Spleen (tissue), 11 donors: Measurements from ENCODE around the gene ZBTB7B. TPM values are rescaled to one million over a fixed set of nuclear protein-coding genes. Genes with fewer than 3 reads are reported as not detected.

ENCODE experiments used
- DNase-seq: peaks from one replicate; pipeline ENCODE4 v3.0.0-alpha.2; 2020
- H3K27ac ChIP-seq, 8 donors: fragments of 200-600 bp; sonication (generic) in 7 of 8; 1 replicate in 4 of 8; 2 replicates in 4 of 8; pipeline versions ENCODE4 v1.5.0 to v1.8.0; 2016 to 2021; ENCODE audit warnings: inconsistent platforms in 4 of 8, mild to moderate bottlenecking in 4 of 8, moderate library complexity in 1 of 8
- H3K27me3 ChIP-seq, 7 donors: fragments of 200-600 bp; sonication (generic) in 6 of 7; replicated peaks in 1 of 7; 1 replicate in 4 of 7; 2 replicates in 3 of 7; pipeline versions ENCODE4 v1.5.0 to v1.8.0; 2016 to 2021; ENCODE audit warnings: inconsistent platforms in 3 of 7, mild to moderate bottlenecking in 1 of 7
- H3K36me3 ChIP-seq, 6 donors: fragments of 200-600 bp; sonication (generic) in 5 of 6; 1 replicate in 4 of 6; 2 replicates in 2 of 6; pipeline versions ENCODE4 v1.5.0 to v1.8.0; 2016 to 2021; ENCODE audit warnings: inconsistent platforms in 2 of 6
- H3K4me1 ChIP-seq, 6 donors: fragments of 200-600 bp; sonication (generic) in 5 of 6; 1 replicate in 3 of 6; 2 replicates in 3 of 6; pipeline versions ENCODE4 v1.5.0 to v1.8.0; 2016 to 2021; ENCODE audit warnings: inconsistent platforms in 3 of 6
- H3K4me3 ChIP-seq, 8 donors: fragments of 200-600 bp; sonication (generic) in 7 of 8; 1 replicate in 4 of 8; 2 replicates in 4 of 8; pipeline versions ENCODE4 v1.5.0 to v1.8.0; 2016 to 2021; ENCODE audit warnings: inconsistent platforms in 4 of 8, mild to moderate bottlenecking in 4 of 8, moderate library complexity in 2 of 8
- H3K9me3 ChIP-seq, 8 donors: fragments of 200-600 bp; sonication (generic) in 7 of 8; 1 replicate in 4 of 8; 2 replicates in 4 of 8; pipeline versions ENCODE4 v1.5.0 to v1.8.0; 2016 to 2021; ENCODE audit warnings: inconsistent platforms in 4 of 8
- POLR2A ChIP-seq, 3 donors: fragments of 450-650 bp; IDR thresholded peaks; one replicate each; pipeline ENCODE4 v1.5.1; 2017; ENCODE audit warnings: antibody characterized with exemption in 3 of 3, mild to moderate bottlenecking in 1 of 3
- POLR2AphosphoS5 ChIP-seq, 3 donors: sonication (generic); formaldehyde crosslinking; IDR thresholded peaks; one replicate each; pipeline ENCODE4 v1.5.1; 2017; ENCODE audit warnings: antibody characterized with exemption in 3 of 3
- whole genome bisulfite sequencing, 5 donors: extraction: QIAGEN DNeasy Blood & Tissue Kit in 3 of 5; methylation state at CpG; one replicate each; pipeline versions ENCODE4 v1.1.5 to v1.1.7; 2013 to 2018; 5-methylcytosine and 5-hydroxymethylcytosine counted together
- intact Hi-C: fragments of 100-400 bp; cut with DNase I; formaldehyde crosslinking; loops from one replicate; pipeline ENCODE4 v1.15.0; 2023; ENCODE audit warnings: low total_unique reads
- polyA plus RNA-seq, 3 donors: library from polyadenylated mRNA; stranded (reverse); fragments of 200-250 nt; gene quantifications; one replicate each; pipeline ENCODE4 v1.2.1, GENCODE V29; 2013
- total RNA-seq, 7 donors: library from RNA; depleted of rRNA in 3 of 7; stranded (reverse); fragments of >200 nt in 3 of 7; fragmentation: NEBNext Ultra II Directional in 4 of 7; extraction: Animal tissue kit (Norgen Biotek cat#: 25700) in 4 of 7; gene quantifications; one replicate each; pipeline versions ENCODE4 v1.1.0 to v1.2.1, GENCODE V29; 2016 to 2021
- TF ChIP-seq, protein P1 (sequence below), 11 experiments: fragments of 200-600 bp in 7 of 11; fragments of 450-650 bp in 4 of 11; sonication (generic) in 4 of 11; IDR thresholded peaks in 8 of 11; conservative IDR thresholded peaks in 3 of 11; 1 replicate in 7 of 11; 2 replicates in 4 of 11; pipeline versions ENCODE4 v1.4.0 to v1.8.0; 2016 to 2021; ENCODE audit warnings: antibody characterized with exemption in 11 of 11, inconsistent platforms in 4 of 11, mild to moderate bottlenecking in 1 of 11
- donor health status: healthy with polysubstance abuse.
- donor health status: DM: no; HTN: no; CAD: no; lungs with moderate emphysema.
- donor health status: DM: no; HTN: no; CAD: no.
- donor health status: Bipolar disorder and iron deficiency.
- donor health status: healthy.
- donor health status: DM: no; HTN: no; CAD: no.
- donor health status: DM: yes; HTN: yes; CAD: no.

Gene ZBTB7B
- total and polyA plus RNA-seq, 10 donors = 11.1 to 88.9 (median 57.5) TPM

DNA sequence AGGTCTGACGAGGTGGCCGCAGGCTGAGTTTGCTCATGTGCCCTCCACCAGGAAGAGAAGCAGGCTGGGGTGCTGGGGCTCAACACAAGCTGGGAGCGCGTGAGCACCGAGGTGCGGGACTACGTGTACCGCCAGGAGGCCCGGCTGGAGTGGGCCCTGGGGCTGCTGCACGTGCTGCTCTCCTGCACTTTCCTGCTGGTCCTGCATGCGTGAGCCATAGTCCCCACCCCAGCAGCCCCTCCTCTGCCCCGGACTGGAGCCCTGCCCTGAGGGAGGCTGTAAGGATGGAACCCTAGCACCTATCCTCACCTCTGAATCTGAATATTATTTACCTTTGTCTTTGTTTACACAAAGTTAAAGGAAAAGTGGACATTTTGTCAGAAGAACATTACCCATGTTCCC, 40.7 kb downstream of the ZBTB7B start:
- no peak for DNase-seq
- no peaks in the 10 kb centered on the region for H3K27me3 ChIP-seq
- H3K4me3 ChIP-seq = no peak overlapping the region
- peaks cover 4 to 27% (median 16%) of the 10 kb centered on the region in 6 donors for H3K4me1 ChIP-seq
- TF ChIP-seq POLR2A (IDR thresholded peaks at IDR 0.05) (no peak), POLR2AphosphoS5 (IDR thresholded peaks at IDR 0.05) (no peak)
- TF ChIP-seq, protein P1, sequence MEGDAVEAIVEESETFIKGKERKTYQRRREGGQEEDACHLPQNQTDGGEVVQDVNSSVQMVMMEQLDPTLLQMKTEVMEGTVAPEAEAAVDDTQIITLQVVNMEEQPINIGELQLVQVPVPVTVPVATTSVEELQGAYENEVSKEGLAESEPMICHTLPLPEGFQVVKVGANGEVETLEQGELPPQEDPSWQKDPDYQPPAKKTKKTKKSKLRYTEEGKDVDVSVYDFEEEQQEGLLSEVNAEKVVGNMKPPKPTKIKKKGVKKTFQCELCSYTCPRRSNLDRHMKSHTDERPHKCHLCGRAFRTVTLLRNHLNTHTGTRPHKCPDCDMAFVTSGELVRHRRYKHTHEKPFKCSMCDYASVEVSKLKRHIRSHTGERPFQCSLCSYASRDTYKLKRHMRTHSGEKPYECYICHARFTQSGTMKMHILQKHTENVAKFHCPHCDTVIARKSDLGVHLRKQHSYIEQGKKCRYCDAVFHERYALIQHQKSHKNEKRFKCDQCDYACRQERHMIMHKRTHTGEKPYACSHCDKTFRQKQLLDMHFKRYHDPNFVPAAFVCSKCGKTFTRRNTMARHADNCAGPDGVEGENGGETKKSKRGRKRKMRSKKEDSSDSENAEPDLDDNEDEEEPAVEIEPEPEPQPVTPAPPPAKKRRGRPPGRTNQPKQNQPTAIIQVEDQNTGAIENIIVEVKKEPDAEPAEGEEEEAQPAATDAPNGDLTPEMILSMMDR (IDR thresholded peaks at IDR 0.05 in 8 of 11, conservative IDR thresholded peaks at IDR 0.05 in 3 of 11) = no peak
- H3K36me3 ChIP-seq = no peaks in the 10 kb centered on the region
- 82 to 91% (median 90%) methylated on average over 11 to 12 of the region's 12 CpGs for WGBS, 5 donors
- no peaks in the 10 kb centered on the region for H3K9me3 ChIP-seq
- intact Hi-C loops = no loop called here
- peak overlapping the region in 1 of 8 donors; percentile 9 for H3K27ac ChIP-seq

DNA sequence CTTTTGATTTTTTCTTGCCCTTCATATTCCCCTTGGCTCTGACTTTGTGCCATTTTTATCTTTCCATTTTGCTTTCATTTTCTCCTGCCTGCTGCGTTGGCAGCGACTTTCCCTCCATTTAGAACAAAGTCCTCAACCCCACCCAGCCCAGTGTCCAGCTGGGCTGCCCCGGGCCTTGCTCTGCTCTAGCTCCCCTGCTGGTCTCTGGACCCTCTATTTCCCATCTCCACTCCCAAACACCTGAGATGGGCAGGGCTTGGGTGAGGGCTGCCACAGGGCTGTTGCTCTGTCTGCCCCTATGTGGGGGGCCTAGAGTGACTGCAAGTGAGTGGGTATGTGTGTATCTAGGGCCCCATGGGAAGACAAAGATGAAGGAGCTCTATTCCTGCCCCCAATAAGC, 41.2 kb downstream of the ZBTB7B start:
- TF ChIP-seq POLR2A (IDR thresholded peaks at IDR 0.05) (no peak), POLR2AphosphoS5 (IDR thresholded peaks at IDR 0.05) (no peak)
- TF ChIP-seq, protein P1 (IDR thresholded peaks at IDR 0.05 in 8 of 11, conservative IDR thresholded peaks at IDR 0.05 in 3 of 11) = no peak
- Histone ChIP-seq H3K9me3 (no peaks in the 10 kb centered on the region), H3K4me1 (peaks cover 4 to 25% (median 14%) of the 10 kb centered on the region in 6 donors), H3K27me3 (no peaks in the 10 kb centered on the region), H3K36me3 (no peaks in the 10 kb centered on the region), H3K27ac (peak overlapping the region in 1 of 8 donors; percentile 9), H3K4me3 (no peak overlapping the region)
- intact Hi-C loops = no loop called here
- DNase-seq = no peak
- WGBS, 5 donors = 73 to 83% (median 80%) methylated on average over 3 of the region's 3 CpGs

DNA sequence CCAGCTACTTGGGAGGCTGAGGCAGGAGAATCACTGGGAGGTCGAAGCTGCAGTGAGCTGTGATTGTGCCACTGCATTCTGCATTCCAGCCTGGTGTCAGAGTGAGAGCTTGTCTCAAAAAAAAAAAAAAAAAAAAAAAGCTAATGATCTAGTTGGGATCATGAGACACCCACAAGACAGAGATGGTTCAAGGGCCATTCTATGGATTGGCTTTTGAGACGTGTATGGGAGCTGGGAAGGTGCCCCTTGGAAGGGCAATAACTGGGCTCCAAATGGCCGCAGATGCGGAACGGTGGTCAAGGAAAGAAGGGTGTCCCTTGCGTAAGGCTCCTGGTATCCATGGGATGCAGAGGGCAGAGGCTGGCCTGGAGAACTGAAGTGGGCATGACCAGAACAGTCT, 41.8 kb downstream of the ZBTB7B start:
- Histone ChIP-seq H3K27ac (peak overlapping the region in 6 of 8 donors; percentile 26 to 57 (median 30)), H3K4me3 (no peak overlapping the region), H3K9me3 (no peaks in the 10 kb centered on the region), H3K36me3 (no peaks in the 10 kb centered on the region), H3K27me3 (no peaks in the 10 kb centered on the region), H3K4me1 (peaks cover 4 to 19% (median 12%) of the 10 kb centered on the region in 6 donors)
- WGBS, 5 donors = 63 to 82% (median 70%) methylated on average over 6 of the region's 6 CpGs
- DNase-seq = no peak
- intact Hi-C loops = no loop called here
- TF ChIP-seq, protein P1 (IDR thresholded peaks at IDR 0.05 in 8 of 11, conservative IDR thresholded peaks at IDR 0.05 in 3 of 11) = no peak
- TF ChIP-seq POLR2A (IDR thresholded peaks at IDR 0.05) (no peak), POLR2AphosphoS5 (IDR thresholded peaks at IDR 0.05) (no peak)

DNA sequence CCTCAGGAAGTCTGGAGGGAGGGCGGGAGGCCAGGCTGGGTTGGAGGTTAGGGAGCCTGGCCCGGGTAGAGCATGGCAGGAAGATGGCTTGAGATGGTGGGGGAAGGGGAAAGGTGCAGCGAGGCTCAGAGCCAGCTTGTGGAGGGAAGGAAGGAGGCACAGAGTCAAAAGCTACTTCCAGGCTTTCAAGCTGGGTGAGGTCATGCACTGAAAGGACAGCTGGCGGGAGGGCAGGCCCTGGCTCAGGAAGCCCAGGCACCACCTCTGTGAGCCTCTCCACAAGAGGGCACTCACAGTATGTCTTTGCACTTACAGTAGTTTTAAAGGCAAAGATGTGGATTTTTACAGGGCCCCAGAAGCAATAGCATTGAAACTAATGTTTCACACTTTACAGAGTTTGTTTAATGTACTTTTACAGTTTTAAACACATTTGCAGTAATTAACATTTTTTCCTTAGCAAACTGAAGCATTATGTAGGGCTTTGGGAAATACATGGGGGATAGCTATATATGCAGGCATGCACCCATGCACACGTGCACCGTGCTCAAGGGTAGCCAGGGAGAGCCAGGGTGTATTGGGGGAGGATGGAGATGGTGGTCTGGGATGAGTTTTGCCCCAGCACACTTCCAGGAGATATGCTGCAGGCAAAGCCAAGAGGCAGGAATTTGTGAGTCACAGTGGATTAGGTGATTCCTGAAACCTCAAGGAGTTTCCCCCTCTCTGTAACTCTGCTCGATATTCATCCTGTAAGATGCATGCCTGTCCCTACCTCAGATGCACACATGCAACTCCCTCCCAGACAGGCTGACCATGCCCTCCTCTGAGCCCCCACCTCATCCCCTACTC, 42.4 kb downstream of the ZBTB7B start:
- H3K36me3 ChIP-seq = no peaks in the 10 kb centered on the region
- no peak overlapping the region for H3K4me3 ChIP-seq
- no peaks in the 10 kb centered on the region for H3K9me3 ChIP-seq
- TF ChIP-seq POLR2A (IDR thresholded peaks at IDR 0.05) (no peak), POLR2AphosphoS5 (IDR thresholded peaks at IDR 0.05) (peak; percentile 63 to 77 (median 68))
- TF ChIP-seq, protein P1 (IDR thresholded peaks at IDR 0.05 in 8 of 11, conservative IDR thresholded peaks at IDR 0.05 in 3 of 11) = peak; percentile 54 to 91 (median 80)
- DNase-seq = peak; percentile 87
- WGBS, 5 donors = 41 to 57% (median 46%) methylated on average over 7 of the region's 7 CpGs
- H3K4me1 ChIP-seq = peaks cover 6 to 23% (median 17%) of the 10 kb centered on the region in 6 donors
- intact Hi-C loops = no loop called here
- peak overlapping the region in 6 of 8 donors; percentile 26 to 57 (median 30) for H3K27ac ChIP-seq
- no peaks in the 10 kb centered on the region for H3K27me3 ChIP-seq
